ENCODE results near the gene ITPA.

- TF ChIP-seq CTCF (IDR thresholded peaks at IDR 0.05), result no peak
- no peak for TF ChIP-seq POLR2AphosphoS5 (IDR thresholded peaks at IDR 0.05)
Measured at GRCh38 chr20:3172126-3172932, 37.0 kb upstream of the ITPA start.
